Epithelial cell of alveolus of lung (primary cell): Measurements from ENCODE around the gene ART5. TPM values are rescaled to one million over a fixed set of nuclear protein-coding genes. Genes with fewer than 3 reads are reported as not detected.

Experiments
- total RNA-seq: library from RNA; depleted of rRNA; stranded (reverse); fragments of >200 nt; gene quantifications from 2 replicates; pipeline ENCODE4 v1.2.1, GENCODE V29; 2015

Gene ART5
- 0.52 and 6.8 TPM in 2 replicates for total RNA-seq

GRCh38 chr11:3641701-3642070, at the start of gene ART5:
TSS of gene ART5 (minus strand) at chr11:3641992. CDS start at chr11:3641862, 130 bp downstream.

DNA sequence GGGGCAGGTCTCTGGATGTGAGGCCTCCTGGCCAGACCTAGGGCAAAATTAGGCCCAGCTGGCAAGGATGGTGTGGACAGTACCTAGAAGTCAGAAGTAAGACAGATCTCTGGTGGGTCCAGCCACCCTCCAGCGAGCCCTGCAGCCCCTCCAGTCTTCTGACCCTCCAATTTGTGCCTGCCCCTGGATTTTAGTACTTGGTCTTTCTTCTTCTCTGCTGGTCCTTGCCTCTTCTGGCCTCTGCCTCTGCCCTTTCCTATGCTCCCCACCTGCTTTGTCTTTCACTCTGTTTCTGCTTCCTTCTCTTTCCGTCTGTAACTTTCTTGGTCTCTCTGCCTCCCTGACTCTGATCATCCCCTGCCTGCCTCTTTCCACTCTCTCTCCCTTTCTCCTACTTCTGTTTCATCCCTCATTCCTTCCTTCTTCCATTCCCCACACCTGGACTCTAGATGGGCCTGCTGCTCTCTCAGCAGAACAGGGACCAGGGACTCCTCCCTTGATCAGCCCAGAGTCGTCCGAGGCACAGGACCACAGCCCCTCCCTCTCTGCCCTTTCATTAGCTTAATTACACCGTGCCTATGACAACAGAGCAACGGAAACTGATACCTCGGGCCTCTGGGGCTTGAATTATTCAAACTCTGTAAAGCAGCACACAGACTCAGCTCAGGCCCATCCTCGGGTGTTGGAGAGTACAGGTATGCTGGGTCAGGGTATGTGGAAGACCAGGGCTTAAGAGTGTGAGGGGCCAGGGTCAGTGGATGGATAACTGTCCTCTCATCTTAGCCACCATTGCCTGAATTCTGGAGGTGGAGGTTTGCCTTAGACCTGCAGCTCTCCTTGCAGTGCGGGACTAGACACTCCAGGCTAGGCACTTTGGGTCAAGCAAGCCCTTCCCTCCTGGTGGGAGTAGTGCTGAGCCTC, 29.8 kb upstream of the ART5 start, which contains the start of gene CHRNA10:
CHRNA10 (minus strand) TSS at position 51 of the 921 bp plus-strand sequence. CDS start 72 bp downstream, outside the sequence.

DNA sequence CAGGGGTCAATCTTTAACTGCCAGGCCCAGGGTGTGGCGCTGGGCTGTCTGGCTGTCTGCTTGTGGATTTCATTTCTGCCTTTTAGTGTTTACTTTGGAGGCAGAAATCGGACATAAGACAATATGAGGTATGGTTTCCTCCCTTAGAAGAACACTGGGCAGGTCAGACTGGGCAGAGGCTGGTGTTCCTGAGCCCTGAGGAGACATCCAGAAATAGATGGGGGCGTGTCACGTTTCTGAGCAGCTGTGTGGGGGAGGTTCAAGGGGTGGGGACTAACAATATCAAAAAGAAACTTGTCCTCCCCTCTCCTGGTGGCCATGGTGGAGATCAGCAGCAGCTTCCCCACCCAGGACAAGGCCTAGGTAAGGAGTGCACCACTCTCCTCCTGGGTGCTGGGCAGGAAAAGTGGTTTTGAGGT, 3.0 kb upstream of the ART5 start, which contains the start of gene ART1:
ART1 (plus strand) TSS at position 312 of the 419 bp plus-strand sequence. CDS start 14,086 bp downstream, outside the sequence.

Other genes starting within 250 kb of the ART5 start
- not detected in 2 replicates for gene ART1, start 3.1 kb upstream of the ART5 start, total RNA-seq
- gene CHRNA10, start 29.4 kb upstream of the ART5 start, total RNA-seq: 0.39 and 0.48 TPM in 2 replicates
- gene NUP98, start 155.6 kb upstream of the ART5 start, total RNA-seq: 48.6 and 75.4 TPM in 2 replicates
- gene PGAP2, start 166.6 kb upstream of the ART5 start, total RNA-seq: 10.9 and 14.6 TPM in 2 replicates
- gene RHOG, start 199.0 kb upstream of the ART5 start, total RNA-seq: 27.3 and 40.2 TPM in 2 replicates
- gene STIM1, start 213.7 kb upstream of the ART5 start, total RNA-seq: 14.6 and 19.0 TPM in 2 replicates